ENCODE data around the gene KRT35. TPM values are rescaled to one million over a fixed set of nuclear protein-coding genes. Genes with fewer than 3 reads are reported as not detected.
"Not testable (repeated sequence)": the region's sequence is repeated elsewhere in the genome, so short reads cannot be mapped to it uniquely, and the experiment has no call there.

KRT35 gene
- total and polyA plus RNA-seq, 10 donors: 0.19 TPM; not detected in 8

- Histone ChIP-seq H3K27ac (no peak overlapping the region), H3K4me3 (no peak overlapping the region), H3K9me3 (no peaks in the 10 kb centered on the region), H3K27me3 (replicated peaks in 1 of 7) (peaks cover 0 to 17% (median 0%) of the 10 kb centered on the region in 7 donors), H3K36me3 (no peaks in the 10 kb centered on the region), H3K4me1 (peaks cover 0 to 4% (median 0%) of the 10 kb centered on the region in 6 donors)
- intact Hi-C loops (cut with DNase I; ENCODE audit: low total_unique reads): no loop called here
- DNase-seq: no peak
- TF ChIP-seq POLR2AphosphoS5 (IDR thresholded peaks at IDR 0.05) (no peak), POLR2A (IDR thresholded peaks at IDR 0.05) (no peak), CTCF (IDR thresholded peaks at IDR 0.05 in 8 of 11, conservative IDR thresholded peaks at IDR 0.05 in 3 of 11) (no peak)
- 42 to 74% (median 63%) methylated on average over 4 of the region's 4 CpGs for WGBS, 5 donors
Observed at GRCh38 chr17:41434005-41434404, 46.9 kb downstream of the KRT35 start.

- WGBS, 5 donors: 51 to 62% (median 59%) methylated on average over 4 of the region's 4 CpGs
- intact Hi-C loops (cut with DNase I; ENCODE audit: low total_unique reads): no loop called here
Observed at GRCh38 chr17:41433586-41433985, 47.4 kb downstream of the KRT35 start.

GRCh38 chr17:41430376-41430775 lies 50.6 kb downstream of the KRT35 start:
- H3K4me1 ChIP-seq; H3K27ac ChIP-seq; H3K36me3 ChIP-seq; H3K4me3 ChIP-seq; intact Hi-C loops (cut with DNase I; ENCODE audit: low total_unique reads); DNase-seq; H3K9me3 ChIP-seq: not testable (repeated sequence)
- WGBS, 5 donors: 85 to 91% (median 90%) methylated on average over 9 of the region's 9 CpGs
- peaks cover 0 to 17% (median 0%) of the 10 kb centered on the region in 7 donors for H3K27me3 ChIP-seq (replicated peaks in 1 of 7)

More at GRCh38 chr17:41433586-41433985, 47.4 kb downstream of the KRT35 start:
- TF ChIP-seq POLR2A (IDR thresholded peaks at IDR 0.05) (no peak), CTCF (IDR thresholded peaks at IDR 0.05 in 8 of 11, conservative IDR thresholded peaks at IDR 0.05 in 3 of 11) (no peak), POLR2AphosphoS5 (IDR thresholded peaks at IDR 0.05) (no peak)
- Histone ChIP-seq H3K4me3 (no peak overlapping the region), H3K27me3 (replicated peaks in 1 of 7) (peaks cover 0 to 17% (median 0%) of the 10 kb centered on the region in 7 donors), H3K4me1 (peaks cover 0 to 4% (median 0%) of the 10 kb centered on the region in 6 donors), H3K9me3 (no peaks in the 10 kb centered on the region), H3K36me3 (no peaks in the 10 kb centered on the region), H3K27ac (no peak overlapping the region)
- DNase-seq: no peak

GRCh38 chr17:41429667-41430066 lies 51.3 kb downstream of the KRT35 start:
- no peak for DNase-seq
- Histone ChIP-seq H3K27me3 (replicated peaks in 1 of 7) (peaks cover 0 to 17% (median 0%) of the 10 kb centered on the region in 7 donors), H3K4me3 (no peak overlapping the region), H3K9me3 (no peaks in the 10 kb centered on the region), H3K27ac (no peak overlapping the region), H3K36me3 (no peaks in the 10 kb centered on the region), H3K4me1 (peaks cover 0 to 4% (median 0%) of the 10 kb centered on the region in 6 donors)
- intact Hi-C loops (cut with DNase I; ENCODE audit: low total_unique reads): no loop called here
- WGBS, 5 donors: 69 to 78% (median 75%) methylated on average over 7 of the region's 7 CpGs
- TF ChIP-seq POLR2A (IDR thresholded peaks at IDR 0.05) (no peak), CTCF (IDR thresholded peaks at IDR 0.05 in 8 of 11, conservative IDR thresholded peaks at IDR 0.05 in 3 of 11) (no peak), POLR2AphosphoS5 (IDR thresholded peaks at IDR 0.05) (no peak)

Data from spleen (tissue), 11 donors.